H9 (cell line): ENCODE data around the gene ACACA. TPM values are rescaled to one million over a fixed set of nuclear protein-coding genes. Genes with fewer than 3 reads are reported as not detected.

Experiments used
- DNase-seq: peaks from one replicate; pipeline ENCODE4 v3.0.0-alpha.2; 2017
- H2AFZ ChIP-seq: one replicate; pipeline ENCODE4 v1.6.1; 2013; ENCODE audit warnings: mild to moderate bottlenecking, low read length, control low read depth, moderate library complexity
- H2AK5ac ChIP-seq: 2 replicates; pipeline ENCODE4 v1.6.1; 2013; ENCODE audit warnings: low read length, control low read depth, mixed read lengths; ENCODE audit not compliant: insufficient read length
- H2BK120ac ChIP-seq: one replicate; pipeline ENCODE4 v1.6.1; 2013; ENCODE audit warnings: low read depth, mild to moderate bottlenecking, low read length, control low read depth, inconsistent platforms; ENCODE audit not compliant: poor library complexity, severe bottlenecking
- H2BK12ac ChIP-seq: 2 replicates; pipeline ENCODE4 v1.6.1; 2013; ENCODE audit warnings: low read length, control low read depth, mixed read lengths, low read depth; ENCODE audit not compliant: insufficient read length
- H2BK15ac ChIP-seq: 2 replicates; pipeline ENCODE4 v1.6.1; 2013; ENCODE audit warnings: low read depth, low read length, control low read depth
- H2BK20ac ChIP-seq: one replicate; pipeline ENCODE4 v1.6.1; 2013; ENCODE audit warnings: low read depth, mild to moderate bottlenecking, low read length, control low read depth, inconsistent platforms; ENCODE audit not compliant: poor library complexity, severe bottlenecking
- H2BK5ac ChIP-seq: 2 replicates; pipeline ENCODE4 v1.6.1; 2013; ENCODE audit warnings: low read length, control low read depth, mixed read lengths; ENCODE audit not compliant: insufficient read length
- H3K14ac ChIP-seq: 2 replicates; pipeline ENCODE4 v1.6.1; 2013; ENCODE audit warnings: low read length, control low read depth; ENCODE audit not compliant: insufficient read depth
- H3K18ac ChIP-seq: 2 replicates; pipeline ENCODE4 v1.6.1; 2013; ENCODE audit warnings: low read depth, mild to moderate bottlenecking, mixed read lengths, low read length, control low read depth; ENCODE audit not compliant: insufficient read length
- H3K23ac ChIP-seq: 2 replicates; pipeline ENCODE4 v1.6.1; 2013; ENCODE audit warnings: low read length, control low read depth, mixed read lengths, low read depth; ENCODE audit not compliant: insufficient read length
- H3K23me2 ChIP-seq: 2 replicates; pipeline ENCODE4 v1.6.1; 2013; ENCODE audit warnings: low read depth, mild to moderate bottlenecking, mixed read lengths, low read length, control low read depth; ENCODE audit not compliant: insufficient read length, poor library complexity, severe bottlenecking
- H3K27ac ChIP-seq: 2 replicates; pipeline ENCODE4 v1.5.1; 2013; ENCODE audit warnings: low read length, control low read depth, mixed read lengths, low read depth; ENCODE audit not compliant: insufficient read length
- H3K27me3 ChIP-seq: 2 replicates; pipeline ENCODE4 v1.6.1; 2013; ENCODE audit warnings: low read length, control low read depth, inconsistent platforms; ENCODE audit not compliant: insufficient read depth
- H3K4ac ChIP-seq: 2 replicates; pipeline ENCODE4 v1.6.1; 2013; ENCODE audit warnings: low read depth, mild to moderate bottlenecking, control low read depth, inconsistent platforms, low read length, moderate library complexity
- H3K4me1 ChIP-seq: 2 replicates; pipeline ENCODE4 v1.6.1; 2013; ENCODE audit warnings: low read length, control low read depth, inconsistent platforms; ENCODE audit not compliant: insufficient read depth
- H3K4me2 ChIP-seq: 2 replicates; pipeline ENCODE4 v1.6.1; 2013; ENCODE audit warnings: low read length, control low read depth, mixed read lengths; ENCODE audit not compliant: insufficient read length, insufficient read depth
- H3K56ac ChIP-seq: 2 replicates; pipeline ENCODE4 v1.6.1; 2013; ENCODE audit warnings: low read depth, mild to moderate bottlenecking, mixed read lengths, low read length, control low read depth; ENCODE audit not compliant: insufficient read length
- H3K79me1 ChIP-seq: 2 replicates; pipeline ENCODE4 v1.6.1; 2013; ENCODE audit warnings: low read depth, mild to moderate bottlenecking, moderate library complexity, low read length, control low read depth, inconsistent platforms; ENCODE audit not compliant: insufficient read depth, poor library complexity, severe bottlenecking
- H3K79me2 ChIP-seq: 2 replicates; pipeline ENCODE4 v1.6.1; 2013; ENCODE audit warnings: low read length, control low read depth, inconsistent platforms; ENCODE audit not compliant: insufficient read depth
- H3K9ac ChIP-seq: 2 replicates; pipeline ENCODE4 v1.6.1; 2013; ENCODE audit warnings: low read length, control low read depth, mixed read lengths; ENCODE audit not compliant: insufficient read length; ENCODE audit errors: extremely low read depth
- H3K9me3 ChIP-seq: one replicate; pipeline ENCODE4 v1.6.1; 2013; ENCODE audit warnings: low read depth, low read length, inconsistent platforms; ENCODE audit not compliant: control insufficient read depth
- H3T11ph ChIP-seq: one replicate; pipeline ENCODE4 v1.6.1; 2013; ENCODE audit warnings: mild to moderate bottlenecking, low read length, control low read depth, inconsistent platforms
- H4K20me1 ChIP-seq: one replicate; pipeline ENCODE4 v1.6.1; 2013; ENCODE audit not compliant: control insufficient read depth, insufficient read length, insufficient read depth
- H4K5ac ChIP-seq: 2 replicates; pipeline ENCODE4 v1.6.1; 2013; ENCODE audit warnings: low read depth, mild to moderate bottlenecking, mixed read lengths, low read length, control low read depth; ENCODE audit not compliant: insufficient read length
- H4K8ac ChIP-seq: replicated peaks from 2 replicates; pipeline ENCODE4 v1.6.1; 2013; ENCODE audit warnings: low read length, control low read depth, mixed read lengths, low read depth; ENCODE audit not compliant: insufficient read length
- H4K91ac ChIP-seq: 2 replicates; pipeline ENCODE4 v1.6.1; 2013; ENCODE audit warnings: low read depth, mild to moderate bottlenecking, moderate library complexity, mixed read lengths, low read length, control low read depth; ENCODE audit not compliant: insufficient read length
- H3K27ac Mint-ChIP-seq, 3 experiments: 2 replicates in 2 of 3; 3 replicates in 1 of 3; pipeline ENCODE4 v1.8.0; 2020 to 2021; ENCODE audit warnings: mixed read lengths in 3 of 3, mild to moderate bottlenecking in 1 of 3, moderate library complexity in 1 of 3
- H3K27me3 Mint-ChIP-seq: 2 replicates; pipeline ENCODE4 v1.8.0; 2021; ENCODE audit warnings: low read depth, mild to moderate bottlenecking, moderate library complexity, mixed read lengths
- H3K36me3 Mint-ChIP-seq, 3 experiments: 2 replicates in 2 of 3; 3 replicates in 1 of 3; pipeline ENCODE4 v1.8.0; 2020 to 2021; ENCODE audit warnings: low read depth in 3 of 3, mixed read lengths in 3 of 3; ENCODE audit not compliant: insufficient read depth in 1 of 3
- H3K4me1 Mint-ChIP-seq, 2 experiments: 2 replicates each; pipeline ENCODE4 v1.8.0; 2020; ENCODE audit warnings: mixed read lengths in 2 of 2
- H3K4me3 Mint-ChIP-seq, 2 experiments: 2 replicates in 1 of 2; 3 replicates in 1 of 2; pipeline ENCODE4 v1.8.0; 2020 to 2021; ENCODE audit warnings: mild to moderate bottlenecking in 2 of 2, mixed read lengths in 2 of 2, moderate library complexity in 1 of 2
- H3K9me3 Mint-ChIP-seq, 2 experiments: 2 replicates in 1 of 2; 3 replicates in 1 of 2; pipeline ENCODE4 v1.8.0; 2020; ENCODE audit warnings: mild to moderate bottlenecking in 2 of 2, mixed read lengths in 2 of 2, moderate library complexity in 1 of 2
- WGBS: extraction: QIAGEN DNeasy Blood & Tissue Kit; methylation state at CpG from one replicate; pipeline ENCODE4 v1.1.7; 2013; ENCODE audit warnings: missing lambda C conversion rate, low lambda C conversion rate, mixed read lengths; ENCODE audit not compliant: insufficient read length; ENCODE audit errors: extremely low coverage; 5-methylcytosine and 5-hydroxymethylcytosine counted together
- total RNA-seq: library from RNA; stranded (reverse); gene quantifications from 2 replicates; pipeline ENCODE4 v1.2.1, GENCODE V29; 2021
- TF ChIP-seq, protein P1 (sequence below): fragments of 200-600 bp; sonication (generic); conservative IDR thresholded peaks from 3 replicates; pipeline ENCODE4 v1.8.0; 2021; ENCODE audit warnings: antibody characterized with exemption, mild to moderate bottlenecking

Gene ACACA
- total RNA-seq, 1 experiment from 2014 or later, result 135 TPM

DNA sequence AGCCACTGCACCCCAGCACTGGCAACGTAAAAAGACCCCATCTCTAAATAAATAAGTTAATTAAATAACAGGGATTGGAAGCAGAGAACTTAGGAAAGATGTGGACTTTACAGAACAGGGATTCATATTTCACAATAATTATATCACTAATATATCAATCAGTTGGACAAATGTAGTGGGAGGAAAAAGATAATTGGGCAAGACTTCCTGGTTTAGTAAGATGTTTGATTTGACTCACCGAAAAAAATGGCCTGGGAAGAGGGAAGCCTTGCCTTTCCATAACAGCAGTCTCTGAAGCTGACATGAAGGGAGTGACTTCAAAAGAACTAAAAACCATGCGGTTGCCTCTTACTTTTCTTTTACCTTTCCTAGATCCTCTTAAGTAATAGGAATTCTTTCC lies 46.0 kb downstream of the ACACA start:
- Histone ChIP-seq H2BK15ac (no peak overlapping the region), H3K9me3 (no peaks in the 10 kb centered on the region), H2BK120ac (no peak overlapping the region), H2BK12ac (no peak overlapping the region), H3K14ac (no peak overlapping the region), H3K79me1 (no peaks in the 10 kb centered on the region), H2BK5ac (no peak overlapping the region), H4K8ac (no peak overlapping the region), H3K23ac (no peak overlapping the region), H3K23me2 (peaks cover 16% of the 10 kb centered on the region), H3K4ac (no peak overlapping the region), H3K4me2 (no peak overlapping the region), H3K79me2 (peaks cover 17% of the 10 kb centered on the region; the same call in 1 of the 2 replicates), H3T11ph (no peak overlapping the region), H3K18ac (no peak overlapping the region), H4K5ac (no peak overlapping the region), H3K27me3 (no peaks in the 10 kb centered on the region), H3K9ac (no peak overlapping the region), H4K20me1 (no peaks in the 10 kb centered on the region), H2AFZ (no peak overlapping the region), H3K27ac (no peak overlapping the region), H3K4me1 (peaks cover 3% of the 10 kb centered on the region), H2AK5ac (no peak overlapping the region), H2BK20ac (no peak overlapping the region), H3K56ac (no peak overlapping the region), H4K91ac (no peak overlapping the region)
- H3K4me1 Mint-ChIP-seq, result peaks cover 29 to 33% of the 10 kb centered on the region in 2 experiments
- no peaks in the 10 kb centered on the region for H3K27me3 Mint-ChIP-seq
- H3K36me3 Mint-ChIP-seq, result peaks cover 3 to 5% (median 4%) of the 10 kb centered on the region in 3 experiments
- no peak for DNase-seq
- no peak overlapping the region for H3K4me3 Mint-ChIP-seq
- H3K27ac Mint-ChIP-seq, result no peak overlapping the region
- H3K9me3 Mint-ChIP-seq, result no peaks in the 10 kb centered on the region
- no CpG with 5 or more reads among the region's 3 CpGs for WGBS
- TF ChIP-seq, protein P1, sequence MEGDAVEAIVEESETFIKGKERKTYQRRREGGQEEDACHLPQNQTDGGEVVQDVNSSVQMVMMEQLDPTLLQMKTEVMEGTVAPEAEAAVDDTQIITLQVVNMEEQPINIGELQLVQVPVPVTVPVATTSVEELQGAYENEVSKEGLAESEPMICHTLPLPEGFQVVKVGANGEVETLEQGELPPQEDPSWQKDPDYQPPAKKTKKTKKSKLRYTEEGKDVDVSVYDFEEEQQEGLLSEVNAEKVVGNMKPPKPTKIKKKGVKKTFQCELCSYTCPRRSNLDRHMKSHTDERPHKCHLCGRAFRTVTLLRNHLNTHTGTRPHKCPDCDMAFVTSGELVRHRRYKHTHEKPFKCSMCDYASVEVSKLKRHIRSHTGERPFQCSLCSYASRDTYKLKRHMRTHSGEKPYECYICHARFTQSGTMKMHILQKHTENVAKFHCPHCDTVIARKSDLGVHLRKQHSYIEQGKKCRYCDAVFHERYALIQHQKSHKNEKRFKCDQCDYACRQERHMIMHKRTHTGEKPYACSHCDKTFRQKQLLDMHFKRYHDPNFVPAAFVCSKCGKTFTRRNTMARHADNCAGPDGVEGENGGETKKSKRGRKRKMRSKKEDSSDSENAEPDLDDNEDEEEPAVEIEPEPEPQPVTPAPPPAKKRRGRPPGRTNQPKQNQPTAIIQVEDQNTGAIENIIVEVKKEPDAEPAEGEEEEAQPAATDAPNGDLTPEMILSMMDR, result no peak
